Sigmoid colon (tissue), 4 donors: ENCODE results near the gene PRKD1.

Source experiments
- EP300 ChIP-seq, 4 donors: sonication (generic); formaldehyde crosslinking; IDR thresholded peaks; one replicate each; pipeline ENCODE4 v1.6.1; 2017; ENCODE audit warnings: antibody characterized with exemption in 4 of 4
- POLR2AphosphoS5 ChIP-seq, 4 donors: sonication (generic); formaldehyde crosslinking; IDR thresholded peaks; one replicate each; pipeline ENCODE4 v1.6.1; 2017; ENCODE audit warnings: antibody characterized with exemption in 4 of 4
- TF ChIP-seq, protein P1 (sequence below), 4 experiments: fragments of 450-650 bp in 3 of 4; fragments of 200-600 bp in 1 of 4; IDR thresholded peaks; one replicate each; pipeline ENCODE4 v1.5.1; 2016 to 2019; ENCODE audit warnings: antibody characterized with exemption in 4 of 4, mild to moderate bottlenecking in 3 of 4, moderate library complexity in 2 of 4

DNA sequence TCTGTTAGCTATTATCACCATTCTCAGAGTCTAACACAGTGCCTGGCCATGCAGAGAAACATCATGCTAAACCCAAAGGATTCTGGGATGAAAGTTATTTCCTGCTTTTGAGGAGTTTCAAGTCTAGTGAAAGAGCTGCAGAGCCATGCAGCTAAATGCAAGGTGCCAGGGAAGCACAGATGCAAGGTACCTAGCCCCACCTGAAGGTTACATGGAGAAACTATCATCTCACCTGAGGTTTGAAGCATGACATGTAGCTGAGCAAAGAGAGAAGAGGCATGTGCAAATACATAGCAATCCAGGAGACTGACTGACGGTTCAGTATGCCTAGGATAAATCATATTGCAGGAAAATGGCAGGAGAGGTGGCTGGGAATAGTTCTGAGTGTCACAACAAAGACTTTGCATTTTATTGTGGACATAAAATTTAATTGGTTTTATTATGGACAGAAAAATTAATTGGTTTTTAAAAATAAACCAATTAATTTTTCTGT lies 170.4 kb downstream of the PRKD1 start:
- TF ChIP-seq, protein P1, sequence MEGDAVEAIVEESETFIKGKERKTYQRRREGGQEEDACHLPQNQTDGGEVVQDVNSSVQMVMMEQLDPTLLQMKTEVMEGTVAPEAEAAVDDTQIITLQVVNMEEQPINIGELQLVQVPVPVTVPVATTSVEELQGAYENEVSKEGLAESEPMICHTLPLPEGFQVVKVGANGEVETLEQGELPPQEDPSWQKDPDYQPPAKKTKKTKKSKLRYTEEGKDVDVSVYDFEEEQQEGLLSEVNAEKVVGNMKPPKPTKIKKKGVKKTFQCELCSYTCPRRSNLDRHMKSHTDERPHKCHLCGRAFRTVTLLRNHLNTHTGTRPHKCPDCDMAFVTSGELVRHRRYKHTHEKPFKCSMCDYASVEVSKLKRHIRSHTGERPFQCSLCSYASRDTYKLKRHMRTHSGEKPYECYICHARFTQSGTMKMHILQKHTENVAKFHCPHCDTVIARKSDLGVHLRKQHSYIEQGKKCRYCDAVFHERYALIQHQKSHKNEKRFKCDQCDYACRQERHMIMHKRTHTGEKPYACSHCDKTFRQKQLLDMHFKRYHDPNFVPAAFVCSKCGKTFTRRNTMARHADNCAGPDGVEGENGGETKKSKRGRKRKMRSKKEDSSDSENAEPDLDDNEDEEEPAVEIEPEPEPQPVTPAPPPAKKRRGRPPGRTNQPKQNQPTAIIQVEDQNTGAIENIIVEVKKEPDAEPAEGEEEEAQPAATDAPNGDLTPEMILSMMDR (IDR thresholded peaks at IDR 0.05): no peak
- no peak for TF ChIP-seq POLR2AphosphoS5 (IDR thresholded peaks at IDR 0.05)
- TF ChIP-seq EP300 (IDR thresholded peaks at IDR 0.05): no peak
